ENCODE results near the gene GPR17. TPM values are rescaled to one million over a fixed set of nuclear protein-coding genes. Genes with fewer than 3 reads are reported as not detected.

The GPR17 gene
- total RNA-seq, 1 donor from 2014 or later = not detected

GRCh38 chr2:127644066-127645025 is 1.6 kb upstream of the GPR17 start:
- Mint-ChIP-seq H3K36me3 (no peaks in the 10 kb centered on the region), H3K4me3 (no peak overlapping the region), H3K9me3 (no peaks in the 10 kb centered on the region), H3K4me1 (peaks cover 6% of the 10 kb centered on the region), H3K27ac (no peak overlapping the region), H3K27me3 (ENCODE audit: low read depth) (no peaks in the 10 kb centered on the region)
- TF ChIP-seq CTCF (IDR thresholded peaks at IDR 0.05; ENCODE audit: unreplicated experiment) = no peak
- DNase-seq (ENCODE audit: low spot score in 2 of 2, unreplicated experiment in 2 of 2) = no peak

- Mint-ChIP-seq H3K4me1 (peaks cover 9% of the 10 kb centered on the region), H3K4me3 (no peak overlapping the region), H3K36me3 (no peaks in the 10 kb centered on the region), H3K9me3 (no peaks in the 10 kb centered on the region), H3K27me3 (ENCODE audit: low read depth) (no peaks in the 10 kb centered on the region), H3K27ac (no peak overlapping the region)
- no peak for DNase-seq (ENCODE audit: low spot score in 2 of 2, unreplicated experiment in 2 of 2)
- TF ChIP-seq CTCF (IDR thresholded peaks at IDR 0.05; ENCODE audit: unreplicated experiment) = no peak
These were observed 943 bp upstream of the GPR17 start for GRCh38 chr2:127645026-127645394.

GRCh38 chr2:127646487-127647241 is 711 bp downstream of the GPR17 start:
- Mint-ChIP-seq H3K27me3 (ENCODE audit: low read depth) (no peaks in the 10 kb centered on the region), H3K9me3 (no peaks in the 10 kb centered on the region), H3K36me3 (no peaks in the 10 kb centered on the region), H3K4me3 (no peak overlapping the region), H3K4me1 (peaks cover 9% of the 10 kb centered on the region), H3K27ac (no peak overlapping the region)
- DNase-seq (ENCODE audit: low spot score in 2 of 2, unreplicated experiment in 2 of 2) = no peak
- no peak for TF ChIP-seq CTCF (IDR thresholded peaks at IDR 0.05; ENCODE audit: unreplicated experiment)

- Mint-ChIP-seq H3K4me3 (no peak overlapping the region), H3K27me3 (ENCODE audit: low read depth) (no peaks in the 10 kb centered on the region), H3K9me3 (no peaks in the 10 kb centered on the region), H3K27ac (no peak overlapping the region), H3K36me3 (no peaks in the 10 kb centered on the region), H3K4me1 (peaks cover 17% of the 10 kb centered on the region)
- no peak for TF ChIP-seq CTCF (IDR thresholded peaks at IDR 0.05; ENCODE audit: unreplicated experiment)
- DNase-seq (ENCODE audit: low spot score in 2 of 2, unreplicated experiment in 2 of 2) = no peak
These were observed 1.6 kb downstream of the GPR17 start for GRCh38 chr2:127647242-127648190.

- no peak for TF ChIP-seq CTCF (IDR thresholded peaks at IDR 0.05; ENCODE audit: unreplicated experiment)
- no peak overlapping the region for H3K27ac Mint-ChIP-seq
- no peaks in the 10 kb centered on the region for H3K27me3 Mint-ChIP-seq (ENCODE audit: low read depth)
- H3K4me1 Mint-ChIP-seq = peaks cover 18% of the 10 kb centered on the region
- H3K9me3 Mint-ChIP-seq = no peaks in the 10 kb centered on the region
- no peaks in the 10 kb centered on the region for H3K36me3 Mint-ChIP-seq
- DNase-seq (ENCODE audit: low spot score in 2 of 2, unreplicated experiment in 2 of 2) = no peak
- no peak overlapping the region for H3K4me3 Mint-ChIP-seq
These were observed 2.4 kb downstream of the GPR17 start for GRCh38 chr2:127648321-127648720.

Measured in mesothelial cell of epicardium (in vitro differentiated cells).